Neural cell (in vitro differentiated cells): ENCODE data around the gene MYO1H. TPM values are rescaled to one million over a fixed set of nuclear protein-coding genes. Genes with fewer than 3 reads are reported as not detected.

ENCODE experiments used
- H2AFZ ChIP-seq: fragments of 200-600, 300-800 bp; sonication (generic), shearing (Covaris generic); 2 replicates; pipeline ENCODE4 v1.6.0; 2014; ENCODE audit warnings: low read depth, mild to moderate bottlenecking, antibody characterized with exemption, low read length, moderate library complexity
- H3F3A ChIP-seq: fragments of 200-600 bp; shearing (Covaris generic); 2 replicates; pipeline ENCODE4 v1.6.1; 2016; ENCODE audit warnings: mild to moderate bottlenecking, moderate library complexity, mixed read lengths, antibody characterized with exemption, low read length; ENCODE audit not compliant: insufficient read depth, poor library complexity, severe bottlenecking
- H3K27ac ChIP-seq: fragments of 200-600, 300-800 bp; sonication (generic), shearing (Covaris generic); 2 replicates; pipeline ENCODE4 v1.5.1; 2014; ENCODE audit warnings: mild to moderate bottlenecking, low read length, moderate library complexity
- H3K27me3 ChIP-seq: fragments of 300-800, 200-600 bp; sonication (generic), shearing (Covaris generic); 2 replicates; pipeline ENCODE4 v1.6.0; 2014; ENCODE audit warnings: mild to moderate bottlenecking, low read depth, low read length, moderate library complexity; ENCODE audit not compliant: insufficient read depth
- H3K36me3 ChIP-seq: fragments of 300-800, 200-600 bp; sonication (generic), shearing (Covaris generic); 2 replicates; pipeline ENCODE4 v1.5.1; 2014; ENCODE audit warnings: mild to moderate bottlenecking, antibody characterized with exemption, low read length, moderate library complexity; ENCODE audit not compliant: insufficient read depth
- H3K4me2 ChIP-seq: fragments of 300-800, 200-600 bp; sonication (generic), shearing (Covaris generic); 2 replicates; pipeline ENCODE4 v1.6.0; 2014; ENCODE audit warnings: mild to moderate bottlenecking, low read length
- H3K4me3 ChIP-seq: fragments of 300-800, 200-600 bp; sonication (generic), shearing (Covaris generic); 2 replicates; pipeline ENCODE4 v1.5.1; 2014; ENCODE audit warnings: mild to moderate bottlenecking, low read length, moderate library complexity
- H3K79me2 ChIP-seq: fragments of 200-600 bp; shearing (Covaris generic); replicated peaks from 2 replicates; pipeline ENCODE4 v1.6.0; 2014; ENCODE audit warnings: mild to moderate bottlenecking, low read length, moderate library complexity; ENCODE audit not compliant: insufficient read depth
- H3K9ac ChIP-seq: fragments of 300-800, 200-600 bp; sonication (generic), shearing (Covaris generic); 2 replicates; pipeline ENCODE4 v1.6.1; 2016; ENCODE audit warnings: mild to moderate bottlenecking, low read length, mixed read lengths
- H3K9me2 ChIP-seq: fragments of 200-600 bp; shearing (Covaris generic); 2 replicates; pipeline ENCODE4 v1.6.1; 2016; ENCODE audit warnings: mild to moderate bottlenecking, low read length, mixed read lengths; ENCODE audit not compliant: insufficient read depth
- H3K9me3 ChIP-seq: fragments of 200-600, 300-800 bp; sonication (generic), shearing (Covaris generic); 2 replicates; pipeline ENCODE4 v1.6.1; 2016; ENCODE audit warnings: mild to moderate bottlenecking, mixed run types, low read length, moderate library complexity, mixed read lengths
- H4K20me1 ChIP-seq: fragments of 200-600 bp; shearing (Covaris generic); 2 replicates; pipeline ENCODE4 v1.6.1; 2016; ENCODE audit warnings: mild to moderate bottlenecking, mixed run types; ENCODE audit not compliant: insufficient read depth
- EP300 ChIP-seq: fragments of 450-650 bp; conservative IDR thresholded peaks from 2 replicates; pipeline ENCODE4 v1.6.1; 2014; ENCODE audit warnings: antibody characterized with exemption, mild to moderate bottlenecking, moderate library complexity; ENCODE audit not compliant: poor library complexity, severe bottlenecking
- EZH2 ChIP-seq: fragments of 200-600, 300-800 bp; shearing (Covaris generic), sonication (generic); IDR thresholded peaks from 2 replicates; pipeline ENCODE4 v1.6.1; 2014; ENCODE audit warnings: antibody characterized with exemption, low read length, borderline replicate concordance, mild to moderate bottlenecking; ENCODE audit not compliant: insufficient read depth, poor library complexity, severe bottlenecking
- MXI1 ChIP-seq: fragments of 450-650 bp; conservative IDR thresholded peaks from 2 replicates; pipeline ENCODE4 v1.6.1; 2014; ENCODE audit warnings: antibody characterized with exemption, mild to moderate bottlenecking; ENCODE audit not compliant: poor library complexity, severe bottlenecking
- POLR2AphosphoS5 ChIP-seq: IDR thresholded peaks from 2 replicates; pipeline ENCODE4 v1.6.1; 2012
- RAD21 ChIP-seq: fragments of 450-650 bp; conservative IDR thresholded peaks from 2 replicates; pipeline ENCODE4 v1.6.1; 2014; ENCODE audit warnings: antibody characterized with exemption, mild to moderate bottlenecking, moderate library complexity
- SMC3 ChIP-seq: fragments of 450-650 bp; conservative IDR thresholded peaks from 2 replicates; pipeline ENCODE4 v1.6.1; 2014; ENCODE audit warnings: antibody characterized with exemption, mild to moderate bottlenecking, moderate library complexity; ENCODE audit not compliant: poor library complexity
- TAF1 ChIP-seq: IDR thresholded peaks from 2 replicates; pipeline ENCODE4 v1.6.1; 2012; ENCODE audit warnings: low read depth
- polyA plus RNA-seq: library from polyadenylated mRNA; depleted of rRNA; stranded (reverse); fragments of >200 nt; gene quantifications from 2 replicates; pipeline ENCODE4 v1.2.3, GENCODE V29; 2014
- TF ChIP-seq, protein P1 (sequence below): fragments of 450-650 bp; IDR thresholded peaks from 2 replicates; pipeline ENCODE4 v1.5.1; 2014; ENCODE audit warnings: antibody characterized with exemption, mild to moderate bottlenecking, moderate library complexity; ENCODE audit not compliant: poor library complexity, severe bottlenecking
- TF ChIP-seq, protein P2 (sequence below): IDR thresholded peaks from 2 replicates; pipeline ENCODE4 v1.6.1; 2012; ENCODE audit warnings: borderline replicate concordance

MYO1H gene
- polyA plus RNA-seq, 1 donor from 2014 or later = 10.6 TPM

DNA sequence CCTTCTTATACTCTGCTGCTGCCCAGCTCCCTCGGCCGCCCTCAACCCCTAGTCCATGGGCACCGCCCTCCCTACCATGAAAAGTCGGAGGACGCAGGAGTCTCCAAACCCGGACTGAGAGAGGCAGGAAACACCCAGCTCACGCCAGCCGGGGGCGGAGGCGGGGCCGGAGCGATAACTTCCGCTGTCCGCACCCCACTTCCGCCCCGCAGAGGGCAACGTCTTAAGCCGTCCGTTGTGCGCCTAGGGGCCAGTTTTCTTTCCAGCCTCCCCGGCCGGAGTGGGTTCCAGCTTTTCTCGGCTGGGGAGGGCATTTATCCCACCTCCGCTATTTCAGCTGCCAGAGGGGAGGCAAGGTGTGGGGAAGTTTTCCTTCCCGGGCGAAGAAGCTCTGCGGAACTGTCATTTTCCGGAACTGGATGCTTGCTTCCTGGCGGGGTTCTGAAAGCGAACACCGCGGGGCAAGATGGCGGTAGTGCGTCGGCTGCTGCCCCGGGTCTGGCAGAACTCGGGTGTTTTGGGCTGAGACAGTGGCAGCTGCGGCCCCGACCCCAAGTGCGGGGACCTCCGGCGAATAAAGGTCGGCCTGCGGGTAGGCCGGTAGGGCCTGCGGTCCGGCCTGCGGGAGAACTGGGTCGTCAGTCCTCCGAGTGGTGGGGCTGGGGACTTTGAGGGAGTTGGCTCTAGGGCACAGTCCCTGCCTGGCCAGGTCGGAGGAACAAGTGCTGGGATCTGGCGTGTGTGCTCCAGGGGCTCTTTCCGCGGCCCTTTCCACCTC is 129.7 kb downstream of the MYO1H start, which contains the start of the genes KCTD10 and UBE3B:
Gene KCTD10 (minus strand): TSS at position 116 of the 778 bp plus-strand sequence. CDS start 38 bp downstream, at position 78.
Gene UBE3B (plus strand): TSS at position 450 of the 778 bp plus-strand sequence. CDS start 5,918 bp downstream, outside the sequence.
- no peaks in the 10 kb centered on the region for H3K9me3 ChIP-seq
- peaks cover 68% of the 10 kb centered on the region for H3K79me2 ChIP-seq
- H3K4me3 ChIP-seq = peak within 1 kb of the TSS; percentile 91
- H3K9me2 ChIP-seq = no peaks in the 10 kb centered on the region
- TF ChIP-seq RAD21 = peak; percentile 22
- no peak for TF ChIP-seq EZH2
- TF ChIP-seq POLR2AphosphoS5 = peak; percentile 73
- peak; percentile 16 for TF ChIP-seq SMC3
- TF ChIP-seq, protein P1, sequence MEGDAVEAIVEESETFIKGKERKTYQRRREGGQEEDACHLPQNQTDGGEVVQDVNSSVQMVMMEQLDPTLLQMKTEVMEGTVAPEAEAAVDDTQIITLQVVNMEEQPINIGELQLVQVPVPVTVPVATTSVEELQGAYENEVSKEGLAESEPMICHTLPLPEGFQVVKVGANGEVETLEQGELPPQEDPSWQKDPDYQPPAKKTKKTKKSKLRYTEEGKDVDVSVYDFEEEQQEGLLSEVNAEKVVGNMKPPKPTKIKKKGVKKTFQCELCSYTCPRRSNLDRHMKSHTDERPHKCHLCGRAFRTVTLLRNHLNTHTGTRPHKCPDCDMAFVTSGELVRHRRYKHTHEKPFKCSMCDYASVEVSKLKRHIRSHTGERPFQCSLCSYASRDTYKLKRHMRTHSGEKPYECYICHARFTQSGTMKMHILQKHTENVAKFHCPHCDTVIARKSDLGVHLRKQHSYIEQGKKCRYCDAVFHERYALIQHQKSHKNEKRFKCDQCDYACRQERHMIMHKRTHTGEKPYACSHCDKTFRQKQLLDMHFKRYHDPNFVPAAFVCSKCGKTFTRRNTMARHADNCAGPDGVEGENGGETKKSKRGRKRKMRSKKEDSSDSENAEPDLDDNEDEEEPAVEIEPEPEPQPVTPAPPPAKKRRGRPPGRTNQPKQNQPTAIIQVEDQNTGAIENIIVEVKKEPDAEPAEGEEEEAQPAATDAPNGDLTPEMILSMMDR = peak; percentile 30
- peak; percentile 77 for TF ChIP-seq MXI1
- TF ChIP-seq, protein P2, sequence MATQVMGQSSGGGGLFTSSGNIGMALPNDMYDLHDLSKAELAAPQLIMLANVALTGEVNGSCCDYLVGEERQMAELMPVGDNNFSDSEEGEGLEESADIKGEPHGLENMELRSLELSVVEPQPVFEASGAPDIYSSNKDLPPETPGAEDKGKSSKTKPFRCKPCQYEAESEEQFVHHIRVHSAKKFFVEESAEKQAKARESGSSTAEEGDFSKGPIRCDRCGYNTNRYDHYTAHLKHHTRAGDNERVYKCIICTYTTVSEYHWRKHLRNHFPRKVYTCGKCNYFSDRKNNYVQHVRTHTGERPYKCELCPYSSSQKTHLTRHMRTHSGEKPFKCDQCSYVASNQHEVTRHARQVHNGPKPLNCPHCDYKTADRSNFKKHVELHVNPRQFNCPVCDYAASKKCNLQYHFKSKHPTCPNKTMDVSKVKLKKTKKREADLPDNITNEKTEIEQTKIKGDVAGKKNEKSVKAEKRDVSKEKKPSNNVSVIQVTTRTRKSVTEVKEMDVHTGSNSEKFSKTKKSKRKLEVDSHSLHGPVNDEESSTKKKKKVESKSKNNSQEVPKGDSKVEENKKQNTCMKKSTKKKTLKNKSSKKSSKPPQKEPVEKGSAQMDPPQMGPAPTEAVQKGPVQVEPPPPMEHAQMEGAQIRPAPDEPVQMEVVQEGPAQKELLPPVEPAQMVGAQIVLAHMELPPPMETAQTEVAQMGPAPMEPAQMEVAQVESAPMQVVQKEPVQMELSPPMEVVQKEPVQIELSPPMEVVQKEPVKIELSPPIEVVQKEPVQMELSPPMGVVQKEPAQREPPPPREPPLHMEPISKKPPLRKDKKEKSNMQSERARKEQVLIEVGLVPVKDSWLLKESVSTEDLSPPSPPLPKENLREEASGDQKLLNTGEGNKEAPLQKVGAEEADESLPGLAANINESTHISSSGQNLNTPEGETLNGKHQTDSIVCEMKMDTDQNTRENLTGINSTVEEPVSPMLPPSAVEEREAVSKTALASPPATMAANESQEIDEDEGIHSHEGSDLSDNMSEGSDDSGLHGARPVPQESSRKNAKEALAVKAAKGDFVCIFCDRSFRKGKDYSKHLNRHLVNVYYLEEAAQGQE = peak; percentile 93
- peak; percentile 98 for TF ChIP-seq TAF1
- TF ChIP-seq EP300 = peak; percentile 50
- peak within 1 kb of the TSS; percentile 95 for H3K27ac ChIP-seq
- H3K27me3 ChIP-seq = no peaks in the 10 kb centered on the region
- no peaks in the 10 kb centered on the region for H3F3A ChIP-seq
- peak within 1 kb of the TSS; percentile 96 for H3K9ac ChIP-seq
- H3K36me3 ChIP-seq = no peaks in the 10 kb centered on the region
- no peaks in the 10 kb centered on the region for H4K20me1 ChIP-seq
- H3K4me2 ChIP-seq = peak within 1 kb of the TSS; percentile 95
- H2AFZ ChIP-seq = peak within 1 kb of the TSS; percentile 88

DNA sequence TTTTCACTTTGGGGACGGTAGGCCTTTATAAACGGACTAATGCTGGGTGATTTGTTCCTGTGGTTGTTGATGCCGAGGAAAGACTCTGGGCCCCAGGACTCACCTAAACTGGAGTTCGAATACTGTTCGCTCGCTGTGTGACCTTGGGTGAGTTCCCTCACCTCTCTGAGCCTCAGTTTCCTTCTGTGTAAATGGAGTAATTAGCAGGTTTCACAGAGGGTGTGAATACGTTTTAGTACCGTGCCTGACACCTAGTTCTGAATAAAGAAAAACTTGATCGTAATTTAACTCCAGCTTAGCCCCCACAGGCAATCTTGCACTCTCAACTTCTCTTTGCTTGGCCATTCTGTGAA is 130.2 kb downstream of the MYO1H start:
- H4K20me1 ChIP-seq = no peaks in the 10 kb centered on the region
- no peaks in the 10 kb centered on the region for H3K9me3 ChIP-seq
- H3K27me3 ChIP-seq = no peaks in the 10 kb centered on the region
- H3K27ac ChIP-seq = peak overlapping the region; percentile 95
- no peaks in the 10 kb centered on the region for H3K9me2 ChIP-seq
- peak overlapping the region; percentile 96 for H3K9ac ChIP-seq
- H3K4me3 ChIP-seq = peak overlapping the region; percentile 91
- peaks cover 66% of the 10 kb centered on the region for H3K79me2 ChIP-seq
- peak overlapping the region; percentile 88 for H2AFZ ChIP-seq
- peak overlapping the region; percentile 54 for H3K4me2 ChIP-seq
- H3F3A ChIP-seq = no peaks in the 10 kb centered on the region
- TF ChIP-seq EP300 (no peak), SMC3 (no peak), POLR2AphosphoS5 (no peak), MXI1 (no peak), EZH2 (no peak), TAF1 (no peak), RAD21 (no peak)
- TF ChIP-seq, protein P1 = no peak
- TF ChIP-seq, protein P2 = no peak
- no peaks in the 10 kb centered on the region for H3K36me3 ChIP-seq
